HG03139 (cell line): ENCODE data around the gene CNTN2.

Source experiments
- ATAC-seq: cut with Tn5 transposase; IDR thresholded peaks from one replicate; pipeline ENCODE4 v1.9.1; 2021; ENCODE audit not compliant: unreplicated experiment

The CNTN2 gene, protein sequence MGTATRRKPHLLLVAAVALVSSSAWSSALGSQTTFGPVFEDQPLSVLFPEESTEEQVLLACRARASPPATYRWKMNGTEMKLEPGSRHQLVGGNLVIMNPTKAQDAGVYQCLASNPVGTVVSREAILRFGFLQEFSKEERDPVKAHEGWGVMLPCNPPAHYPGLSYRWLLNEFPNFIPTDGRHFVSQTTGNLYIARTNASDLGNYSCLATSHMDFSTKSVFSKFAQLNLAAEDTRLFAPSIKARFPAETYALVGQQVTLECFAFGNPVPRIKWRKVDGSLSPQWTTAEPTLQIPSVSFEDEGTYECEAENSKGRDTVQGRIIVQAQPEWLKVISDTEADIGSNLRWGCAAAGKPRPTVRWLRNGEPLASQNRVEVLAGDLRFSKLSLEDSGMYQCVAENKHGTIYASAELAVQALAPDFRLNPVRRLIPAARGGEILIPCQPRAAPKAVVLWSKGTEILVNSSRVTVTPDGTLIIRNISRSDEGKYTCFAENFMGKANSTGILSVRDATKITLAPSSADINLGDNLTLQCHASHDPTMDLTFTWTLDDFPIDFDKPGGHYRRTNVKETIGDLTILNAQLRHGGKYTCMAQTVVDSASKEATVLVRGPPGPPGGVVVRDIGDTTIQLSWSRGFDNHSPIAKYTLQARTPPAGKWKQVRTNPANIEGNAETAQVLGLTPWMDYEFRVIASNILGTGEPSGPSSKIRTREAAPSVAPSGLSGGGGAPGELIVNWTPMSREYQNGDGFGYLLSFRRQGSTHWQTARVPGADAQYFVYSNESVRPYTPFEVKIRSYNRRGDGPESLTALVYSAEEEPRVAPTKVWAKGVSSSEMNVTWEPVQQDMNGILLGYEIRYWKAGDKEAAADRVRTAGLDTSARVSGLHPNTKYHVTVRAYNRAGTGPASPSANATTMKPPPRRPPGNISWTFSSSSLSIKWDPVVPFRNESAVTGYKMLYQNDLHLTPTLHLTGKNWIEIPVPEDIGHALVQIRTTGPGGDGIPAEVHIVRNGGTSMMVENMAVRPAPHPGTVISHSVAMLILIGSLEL

DNA sequence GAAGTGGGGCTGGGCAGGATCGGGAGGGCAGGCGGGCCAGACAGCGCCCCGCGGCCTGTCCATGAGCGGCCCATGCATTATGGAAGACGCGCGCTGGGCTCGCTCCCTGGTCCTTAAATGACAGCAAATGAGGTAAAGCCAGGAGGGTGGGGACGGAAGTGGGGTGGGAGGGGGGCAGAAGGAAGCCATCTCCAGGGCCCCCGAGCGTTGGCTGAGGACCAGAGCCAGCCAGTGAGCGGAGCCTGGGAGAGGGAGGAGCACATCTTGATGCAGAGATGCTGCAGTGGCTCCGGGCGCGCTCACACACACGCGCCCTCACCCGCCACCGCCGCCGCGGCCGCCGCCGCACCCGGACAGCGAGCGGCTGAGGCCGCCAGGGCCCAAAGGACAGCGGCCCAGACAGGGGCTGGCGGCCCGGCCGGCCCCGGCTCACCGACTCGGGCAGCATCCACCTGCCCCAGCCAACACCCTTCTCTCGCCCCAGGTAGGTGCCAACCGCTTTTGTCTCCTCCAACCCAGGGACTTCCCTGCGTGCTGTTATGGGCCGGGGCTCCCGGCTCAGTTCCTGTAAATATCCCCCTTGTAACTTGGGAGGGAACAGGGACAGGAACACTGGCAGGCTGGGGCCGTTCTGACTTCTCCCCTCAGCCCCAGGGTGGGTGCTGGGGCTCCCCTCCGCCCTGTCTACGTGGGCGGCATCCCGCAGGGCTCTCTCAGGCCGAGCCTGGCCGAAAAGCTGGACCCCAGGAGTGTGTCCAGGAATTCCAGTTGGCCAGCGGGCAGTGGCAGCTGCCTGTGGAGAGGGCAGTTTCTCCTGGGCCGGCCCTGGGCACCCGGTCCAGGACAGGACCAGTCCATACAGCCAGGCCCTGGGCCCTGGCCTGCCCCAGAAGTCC is at the start of gene CNTN2:
CNTN2 (plus strand) TSS at position 302 of the 896 bp plus-strand sequence. CDS start 9,974 bp downstream, outside the sequence.
- no peak for ATAC-seq

GRCh38 chr1:204994086-204994862 is 48.7 kb upstream of the CNTN2 start:
- ATAC-seq: no peak

- no peak for ATAC-seq
These were observed 46.0 kb upstream of the CNTN2 start for GRCh38 chr1:204996981-204997380.

DNA sequence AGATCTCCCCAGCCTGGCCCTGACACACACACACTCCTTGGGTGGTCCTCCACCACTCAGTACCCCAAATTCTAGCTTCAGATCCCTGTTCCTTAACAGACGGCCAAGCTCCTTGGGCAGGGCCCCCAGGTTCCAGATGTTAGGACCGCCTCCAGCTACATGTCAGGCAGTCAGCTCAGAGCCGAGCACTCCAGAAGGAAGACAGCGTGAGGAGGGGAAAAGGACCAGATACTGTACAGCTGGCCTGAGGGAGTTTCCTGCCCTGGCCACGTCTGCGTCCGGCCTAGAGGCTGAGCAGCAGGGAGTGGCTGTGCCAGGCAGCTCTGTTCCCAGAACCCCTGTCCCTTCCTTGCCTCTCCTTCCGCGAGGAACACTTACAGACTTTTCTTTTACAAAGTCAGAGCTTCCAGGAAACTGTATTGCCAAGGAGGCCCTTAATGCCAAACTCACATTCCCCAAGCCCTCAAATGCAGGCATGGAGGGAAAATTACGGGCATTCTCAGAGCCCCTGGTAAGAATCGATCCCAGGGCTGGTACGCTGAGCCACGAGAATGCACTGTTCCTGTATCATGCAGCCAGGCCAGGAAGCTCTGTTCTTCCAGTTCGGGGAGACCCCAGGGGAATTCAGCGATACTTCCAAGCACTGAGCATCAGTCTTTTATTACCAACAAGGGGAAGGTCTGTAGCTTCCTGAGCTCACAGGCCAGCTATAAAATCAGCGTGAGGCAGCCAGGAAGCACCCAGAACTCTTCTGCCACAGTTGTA is 45.2 kb upstream of the CNTN2 start:
- ATAC-seq: no peak

DNA sequence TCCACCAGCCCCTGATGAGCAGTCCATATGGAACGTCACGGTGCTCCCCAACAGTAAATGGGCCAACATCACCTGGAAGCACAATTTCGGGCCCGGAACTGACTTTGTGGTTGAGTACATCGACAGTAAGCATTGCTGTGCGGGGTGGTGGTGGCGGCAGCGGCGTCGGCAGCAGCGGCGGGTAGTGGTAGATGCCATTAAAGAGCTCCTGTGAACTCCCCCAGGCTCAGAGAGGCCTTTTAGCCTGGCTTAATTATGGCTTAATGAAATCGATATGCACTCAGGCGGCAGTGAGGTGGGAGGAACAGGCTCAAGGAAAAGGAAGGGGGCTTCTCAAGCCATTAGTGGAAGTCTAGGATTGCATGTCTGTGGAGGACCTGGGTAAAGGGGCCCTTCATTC is 41.9 kb upstream of the CNTN2 start:
- no peak for ATAC-seq

DNA sequence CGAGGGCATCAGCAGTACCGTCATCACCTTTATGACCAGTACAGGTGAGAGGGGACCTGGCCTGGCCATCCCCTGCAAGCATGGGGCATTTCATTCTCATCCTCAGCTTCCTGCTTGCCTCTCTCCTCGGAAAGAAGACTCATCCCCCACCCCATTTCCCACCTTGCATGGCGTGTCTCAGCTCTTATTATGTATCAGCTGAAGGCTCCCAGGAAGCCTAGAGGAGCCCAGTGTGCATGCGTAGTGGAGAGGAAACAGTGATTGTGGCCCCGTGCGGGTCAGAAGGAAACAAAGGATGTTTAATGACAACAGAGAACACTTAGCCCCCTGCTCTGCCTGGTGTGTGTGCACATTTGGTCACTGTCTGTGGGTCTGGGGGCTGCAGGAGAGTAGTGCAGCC is 40.3 kb upstream of the CNTN2 start:
- ATAC-seq: no peak

DNA sequence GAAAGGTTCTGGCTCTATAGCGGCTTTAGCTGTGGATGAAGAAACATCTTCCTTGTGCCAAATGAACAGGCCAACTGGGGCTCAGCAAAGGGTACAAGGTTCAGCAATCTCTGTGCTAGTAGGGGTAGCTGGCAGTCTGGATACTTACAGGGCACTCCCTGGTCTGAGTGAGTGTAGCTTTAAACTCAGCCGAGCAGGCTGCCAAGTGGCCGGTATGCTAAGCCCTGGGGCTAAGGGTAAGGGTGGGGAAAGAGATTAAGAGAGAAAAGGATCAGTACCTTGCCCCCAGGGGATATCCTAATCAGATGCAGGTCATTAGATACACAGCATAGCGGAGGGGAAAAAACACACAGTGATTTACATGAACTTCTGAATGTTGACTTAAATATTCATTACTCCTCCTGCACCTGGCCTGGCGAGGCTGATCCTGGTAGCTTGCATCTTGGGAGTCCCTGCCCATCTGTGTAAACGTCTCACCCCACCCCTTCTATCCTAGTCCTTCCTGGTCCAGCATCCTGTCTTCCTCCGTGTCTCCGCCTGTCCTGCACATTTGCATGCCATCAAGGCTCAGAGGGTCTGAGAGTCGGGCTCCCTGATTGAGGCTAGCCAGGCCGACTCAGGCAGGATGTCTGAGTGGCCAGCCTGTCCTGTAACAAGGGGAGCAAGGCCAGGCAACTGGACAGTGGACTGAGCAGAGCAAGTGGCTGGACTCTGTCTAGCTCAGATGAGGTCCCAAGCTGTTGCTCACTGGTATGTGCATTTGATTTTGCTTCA is 39.5 kb upstream of the CNTN2 start:
- ATAC-seq: no peak

DNA sequence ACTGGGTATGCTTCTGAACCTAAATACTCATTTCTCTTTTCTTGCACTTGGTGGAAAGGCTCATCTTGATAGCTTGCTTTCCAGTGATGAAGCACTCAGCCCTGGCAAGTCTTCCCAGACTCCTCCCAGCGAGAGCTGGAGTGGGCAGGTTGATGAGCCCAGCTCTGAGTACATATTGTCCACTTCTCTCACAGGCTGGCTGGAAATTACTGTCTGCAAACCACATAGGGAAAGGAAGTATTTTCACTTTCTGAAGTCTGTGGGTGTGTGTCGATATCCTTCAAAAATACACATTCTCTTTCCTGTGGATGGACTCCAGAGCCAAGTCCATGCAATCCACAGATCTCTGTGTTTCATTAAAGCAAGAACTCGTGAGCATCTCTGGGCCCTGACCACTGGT is 38.7 kb upstream of the CNTN2 start:
- ATAC-seq: no peak

- ATAC-seq: no peak
These were observed 34.1 kb upstream of the CNTN2 start for GRCh38 chr1:205008896-205009295.

DNA sequence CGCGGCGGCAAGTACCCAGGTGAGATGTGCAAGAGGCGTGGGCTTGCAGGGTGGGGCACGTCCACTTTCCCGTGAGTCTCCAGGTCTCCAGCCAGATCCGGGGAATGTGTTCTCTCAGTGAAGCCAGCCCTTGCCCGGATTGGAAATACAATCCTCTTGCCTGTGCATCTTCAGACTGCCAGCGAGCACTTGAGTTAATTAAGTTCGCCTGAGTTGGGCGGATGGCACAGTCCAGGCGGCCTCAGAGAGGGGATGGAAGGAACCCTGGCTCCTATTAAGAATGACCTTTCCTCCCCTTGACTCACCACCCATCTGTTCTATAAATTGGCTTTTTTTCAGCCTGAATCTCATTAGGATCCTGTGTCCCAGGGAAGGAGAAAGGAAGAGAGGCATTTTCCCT is 33.3 kb upstream of the CNTN2 start:
- no peak for ATAC-seq

DNA sequence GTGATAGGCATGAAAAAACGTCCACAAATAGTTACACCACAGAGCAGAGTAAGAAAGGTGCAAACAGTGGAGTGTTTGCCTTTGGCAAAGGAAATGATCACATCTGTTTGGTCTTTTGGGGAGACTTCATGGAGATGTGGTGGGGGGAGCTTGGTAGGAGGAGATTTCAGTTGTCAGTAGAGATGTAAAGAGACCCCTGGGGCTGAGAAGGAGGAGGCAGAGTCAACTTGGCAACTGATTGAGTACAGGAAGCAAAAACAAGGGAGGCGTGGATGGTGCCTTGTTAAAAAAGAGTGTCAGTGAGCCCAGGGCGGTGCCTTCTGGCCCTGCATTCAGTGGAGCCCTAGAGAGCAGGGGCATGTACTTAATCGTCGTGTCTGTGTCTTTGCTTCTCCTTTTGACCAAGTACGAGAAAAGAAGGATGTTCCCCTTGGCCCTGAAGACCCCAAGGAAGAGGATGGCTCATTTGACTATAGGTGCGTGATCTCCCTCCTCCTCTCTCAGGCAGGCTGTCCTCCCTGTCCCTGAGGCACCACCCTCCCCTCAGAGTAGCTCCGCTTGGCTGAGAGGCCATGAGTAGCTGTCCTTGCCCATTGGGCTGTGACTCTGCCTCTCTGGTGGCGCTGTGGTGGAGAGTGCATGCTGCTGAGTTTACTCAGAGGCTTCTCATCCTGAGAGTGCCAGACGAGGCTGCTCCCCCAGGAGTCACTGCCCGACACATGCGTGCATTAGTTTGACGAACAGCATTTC is 30.4 kb upstream of the CNTN2 start:
- no peak for ATAC-seq

DNA sequence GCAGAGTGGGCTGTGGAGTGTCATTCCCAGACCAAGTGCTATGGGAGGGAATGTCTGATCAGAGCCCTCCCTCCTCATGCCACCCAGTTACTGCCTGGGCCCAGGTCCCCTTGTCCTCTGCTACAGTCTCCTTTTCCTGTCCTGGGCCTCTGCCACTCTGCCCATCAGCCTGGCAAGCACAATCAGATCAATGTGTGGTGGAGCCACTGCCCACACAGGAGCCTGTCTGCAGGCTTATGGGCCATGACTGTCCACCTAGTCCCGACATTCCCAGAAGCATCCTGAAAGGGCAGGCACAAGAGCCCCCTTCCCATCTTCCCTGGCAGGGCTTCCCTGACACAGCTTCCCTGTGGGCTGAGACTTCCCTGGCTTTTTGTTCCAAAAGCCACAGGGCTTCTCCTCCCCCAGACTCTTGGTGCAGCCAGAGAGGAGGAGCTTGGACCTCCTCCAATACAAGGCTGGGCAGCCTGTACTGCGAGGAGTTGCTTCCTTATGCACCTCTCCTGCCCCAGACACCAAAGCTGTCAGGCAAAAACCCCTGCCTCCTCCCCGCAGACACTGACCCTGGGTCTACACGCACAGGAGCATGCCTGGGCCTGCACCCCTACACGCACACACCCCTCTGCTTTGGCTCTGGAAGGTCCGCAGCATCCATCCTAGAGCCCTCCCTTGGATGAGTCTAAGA is 29.2 kb upstream of the CNTN2 start:
- no peak for ATAC-seq

DNA sequence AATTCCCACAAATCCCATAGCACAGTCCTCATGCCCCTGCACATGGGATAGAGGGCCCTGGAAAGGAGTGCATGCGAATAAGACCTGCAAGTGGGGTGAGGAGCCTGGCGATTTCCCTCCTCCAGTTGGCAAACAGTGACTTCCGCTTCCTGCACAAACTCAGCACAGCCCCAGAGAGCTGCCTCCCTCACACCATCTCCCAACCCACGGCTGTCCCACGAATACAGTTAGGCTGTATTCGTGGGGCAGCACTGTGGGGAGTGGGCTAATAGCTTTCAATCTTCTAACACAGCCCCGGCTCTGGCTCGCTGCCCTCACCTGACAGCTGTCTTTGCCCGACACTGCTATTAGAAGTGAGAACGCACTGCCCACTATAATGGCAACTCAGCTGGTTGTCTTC is 28.2 kb upstream of the CNTN2 start:
- no peak for ATAC-seq

GRCh38 chr1:205015241-205015640 is 27.8 kb upstream of the CNTN2 start:
- no peak for ATAC-seq

- no peak for ATAC-seq
These were observed 26.9 kb upstream of the CNTN2 start for GRCh38 chr1:205016075-205016474.

DNA sequence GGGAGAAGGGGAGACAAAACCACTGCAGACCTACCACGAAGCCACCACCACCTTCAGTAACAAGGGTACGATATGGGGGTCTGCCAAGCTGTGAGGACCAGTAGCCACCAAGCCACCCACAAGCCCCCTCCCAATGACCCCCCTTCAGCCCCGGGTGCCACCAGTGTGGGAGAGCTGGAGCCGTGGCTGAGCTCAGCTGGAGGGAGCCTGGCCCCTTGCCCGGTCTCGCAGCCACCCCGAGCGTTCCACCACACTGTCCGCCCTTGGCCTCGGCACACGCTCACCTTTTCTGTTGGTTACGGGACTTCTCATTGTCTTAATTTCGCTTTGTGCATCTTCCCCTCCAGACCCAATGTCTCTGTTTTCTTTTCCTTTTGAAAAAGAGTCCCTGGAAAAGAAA is 26.4 kb upstream of the CNTN2 start:
- ATAC-seq: no peak

GRCh38 chr1:205017001-205017400 is 26.0 kb upstream of the CNTN2 start:
- no peak for ATAC-seq
